Measurements from ENCODE around the gene SLC25A18. TPM values are rescaled to one million over a fixed set of nuclear protein-coding genes. Genes with fewer than 3 reads are reported as not detected.
"Not testable (repeated sequence)": the region's sequence is repeated elsewhere in the genome, so short reads cannot be mapped to it uniquely, and the experiment has no call there.

SLC25A18 gene
- total RNA-seq, 2 donors from 2014 or later: 1.6 to 3.6 TPM

DNA sequence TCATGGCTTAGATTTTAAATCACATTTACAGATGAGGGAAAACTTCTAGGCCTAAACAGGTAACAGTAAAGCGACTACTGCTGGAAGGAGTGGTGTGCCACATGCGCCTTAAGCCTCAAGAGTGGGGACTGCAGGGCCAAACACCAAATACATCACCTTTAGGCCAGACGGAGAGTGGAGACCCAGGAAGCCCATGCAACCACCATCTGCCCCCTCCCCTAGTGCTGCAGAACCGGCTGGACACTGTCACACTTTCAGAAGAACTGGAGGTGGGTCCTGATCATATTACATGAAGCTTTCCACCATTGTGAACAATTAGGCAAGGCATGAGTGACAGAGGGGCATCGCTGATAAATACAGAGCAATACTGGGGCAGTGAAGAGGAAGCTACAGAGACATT is 28.9 kb downstream of the SLC25A18 start:
- DNase-seq: no peak
- ATAC-seq: no peak
- intact Hi-C loops (cut with DNase I): no loop called here

DNA sequence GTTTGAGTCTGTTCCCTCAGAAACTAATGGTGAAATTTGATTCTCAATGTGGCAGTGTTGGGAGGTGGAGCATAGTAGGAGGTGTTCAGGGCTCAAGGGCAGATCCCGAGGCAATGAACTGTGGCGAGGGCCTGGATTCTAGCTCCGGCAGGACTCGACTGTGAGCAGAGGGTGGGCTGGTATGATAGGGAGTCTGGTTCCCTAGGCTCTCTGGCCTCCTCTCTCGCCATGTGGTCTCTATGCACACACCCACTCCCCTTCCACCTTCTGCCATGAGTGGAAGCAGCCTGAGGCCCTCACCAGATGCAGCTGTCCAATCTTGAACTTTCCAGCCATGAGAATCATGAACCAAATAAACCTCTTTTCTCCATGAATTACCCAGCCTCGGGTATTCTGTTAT is 32.9 kb downstream of the SLC25A18 start:
- ATAC-seq (no peak), DNase-seq (no peak)
- intact Hi-C loops (cut with DNase I): no loop called here

- no peak for DNase-seq
- intact Hi-C loops (cut with DNase I): no loop called here
- ATAC-seq: no peak
Observed at GRCh38 chr22:17597217-17597616, 33.9 kb downstream of the SLC25A18 start.

GRCh38 chr22:17598318-17598717 is 35.0 kb downstream of the SLC25A18 start:
- DNase-seq: no peak
- no peak for ATAC-seq
- intact Hi-C loops (cut with DNase I): no loop called here

- DNase-seq (no peak), ATAC-seq (no peak)
- intact Hi-C loops (cut with DNase I): no loop called here
Observed at GRCh38 chr22:17601031-17601430, 37.7 kb downstream of the SLC25A18 start.

GRCh38 chr22:17603668-17604067 is 40.4 kb downstream of the SLC25A18 start:
- intact Hi-C loops (cut with DNase I): no loop called here
- DNase-seq: no peak
- no peak for ATAC-seq

DNA sequence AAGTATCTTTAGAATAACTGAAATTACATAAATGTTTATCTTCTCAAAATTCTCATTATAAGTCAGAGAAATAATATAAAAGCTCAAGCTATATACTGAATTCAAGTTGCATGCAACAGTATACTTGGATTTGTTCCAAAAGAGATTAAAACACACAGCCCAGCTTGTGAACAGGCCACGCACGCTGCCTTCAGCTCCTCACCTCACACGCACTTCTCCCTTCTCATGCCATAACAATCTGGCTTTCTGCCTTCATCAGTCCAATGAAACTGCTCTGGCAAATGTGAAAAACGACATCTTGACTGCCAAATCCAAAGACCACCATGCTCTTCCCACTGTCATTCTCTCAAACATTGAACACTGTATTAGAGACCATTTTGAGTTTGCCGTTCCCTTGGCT is 43.2 kb downstream of the SLC25A18 start:
- peak; percentile 67 to 82 for ATAC-seq
- no peak for DNase-seq
- intact Hi-C loops (cut with DNase I): no loop called here

GRCh38 chr22:17607891-17608521 is 44.7 kb downstream of the SLC25A18 start:
- ATAC-seq (peak in 1 of 2 donors; percentile 55), DNase-seq (no peak)
- intact Hi-C loops (cut with DNase I): no loop called here

GRCh38 chr22:17612057-17612456 is 48.8 kb downstream of the SLC25A18 start:
- DNase-seq (no peak), ATAC-seq (no peak)
- intact Hi-C loops (cut with DNase I): no loop called here

DNA sequence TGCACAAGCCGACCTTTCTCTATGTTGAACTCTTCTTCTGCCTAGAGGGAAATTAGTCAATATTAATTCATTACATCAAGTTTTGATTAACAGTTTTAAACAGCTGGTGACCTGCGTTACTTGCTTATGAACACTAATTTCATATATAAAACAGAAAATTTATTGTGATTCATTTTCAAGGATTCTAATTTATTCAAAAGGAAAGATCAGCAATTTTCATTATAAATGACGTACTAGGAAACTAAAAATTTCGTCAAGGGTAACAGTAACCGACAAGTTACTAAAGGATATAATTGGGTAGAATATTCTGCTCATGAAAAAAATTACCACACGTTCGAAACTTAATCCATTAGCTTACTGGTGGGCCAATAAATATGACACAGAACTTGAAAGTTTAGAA is 50.0 kb downstream of the SLC25A18 start:
- ATAC-seq (no peak), DNase-seq (no peak)
- intact Hi-C loops (cut with DNase I): no loop called here

DNA sequence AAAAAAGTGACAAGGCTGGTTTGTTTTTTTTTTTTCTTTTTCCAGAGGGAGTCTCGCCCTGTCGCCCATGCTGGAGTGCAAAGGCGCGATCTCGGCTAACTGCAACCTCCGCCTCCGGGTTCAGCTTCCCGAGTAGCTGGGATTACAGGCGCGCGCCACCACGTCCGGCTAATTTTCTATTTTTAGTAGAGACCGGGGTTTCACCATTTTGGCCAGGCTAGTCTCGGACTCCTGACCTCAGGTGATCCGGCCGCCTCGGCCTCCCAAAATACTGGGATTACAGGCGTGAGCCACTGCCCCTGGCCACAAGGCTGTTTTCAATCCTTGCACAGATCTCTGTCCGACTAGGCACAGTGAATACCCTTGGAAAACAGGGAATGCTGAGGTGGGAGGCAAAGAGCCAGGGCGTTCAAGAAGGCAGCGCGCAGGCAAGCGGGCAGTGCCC is 64.7 kb downstream of the SLC25A18 start:
- intact Hi-C loops (cut with DNase I): no loop called here
- DNase-seq (no peak), ATAC-seq (no peak)

GRCh38 chr22:17628406-17629172 is 65.3 kb downstream of the SLC25A18 start, which contains the start of gene ATP6V1E1:
Gene ATP6V1E1, minus strand, starts transcription at chr22:17628749. Its CDS starts 114 bp downstream, at chr22:17628635.
- ATAC-seq (peak; percentile 100), DNase-seq (peak; percentile 96)
- intact Hi-C loops (cut with DNase I): no loop called here

DNA sequence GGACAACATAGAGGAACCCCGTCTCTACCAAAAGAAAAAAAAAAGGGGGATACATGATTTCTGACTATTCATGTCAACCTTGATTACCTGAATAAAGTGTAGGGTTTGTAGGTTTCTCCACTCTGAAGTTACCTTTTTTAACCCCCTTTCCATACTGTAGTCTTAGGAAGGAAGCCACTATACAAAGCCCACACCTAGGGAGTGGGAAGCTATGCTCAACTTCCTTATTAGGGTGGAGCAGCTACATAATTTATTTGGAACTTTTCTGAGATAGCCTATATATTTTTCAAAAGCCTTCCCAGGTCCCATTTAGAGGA is 65.8 kb downstream of the SLC25A18 start:
- intact Hi-C loops (cut with DNase I): no loop called here
- ATAC-seq: no peak

DNA sequence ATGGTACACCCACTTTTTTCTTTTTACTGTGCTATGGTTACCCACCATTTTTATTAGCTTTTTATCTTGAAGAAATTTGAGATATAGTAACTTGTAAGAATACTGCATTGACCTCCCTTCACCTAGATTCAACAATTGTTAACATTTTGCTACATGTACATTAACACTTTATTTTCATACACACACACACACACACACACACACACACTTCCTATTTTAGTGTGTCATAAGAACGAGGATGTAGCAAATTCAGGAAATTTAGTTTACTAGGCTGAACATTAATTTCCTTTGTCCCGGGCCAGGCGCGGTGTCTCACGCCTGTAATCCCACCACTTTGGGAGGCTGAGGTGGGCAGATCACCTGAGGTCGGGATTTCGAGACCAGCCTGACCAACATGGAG is 66.3 kb downstream of the SLC25A18 start:
- intact Hi-C loops (cut with DNase I): no loop called here
- DNase-seq (no peak), ATAC-seq (no peak)

More for the DNA sequence above, 65.8 kb downstream of the SLC25A18 start:
- no peak for DNase-seq

DNA sequence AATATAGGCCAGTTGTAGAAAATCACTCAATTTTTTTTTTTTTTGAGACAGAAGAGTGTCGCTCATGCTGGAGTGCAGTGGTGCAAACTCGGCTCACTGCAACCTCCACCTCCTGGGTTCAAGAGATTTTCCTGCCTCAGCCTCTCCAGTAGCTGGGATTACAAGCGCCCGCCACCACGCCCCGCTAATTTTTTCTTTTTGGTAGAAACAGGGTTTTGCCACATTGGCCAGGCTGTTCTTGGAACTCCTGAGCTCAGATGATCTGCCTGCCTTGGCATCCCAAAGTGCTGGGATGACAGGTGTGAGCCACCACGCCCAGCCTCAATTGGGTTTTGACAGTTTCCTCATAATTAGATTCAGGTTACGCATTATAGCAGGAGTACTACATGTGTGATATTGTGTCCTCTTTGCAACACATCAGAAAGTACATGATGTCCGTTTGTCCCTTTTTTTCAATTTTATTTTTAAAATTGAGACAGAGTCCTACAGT is 67.8 kb downstream of the SLC25A18 start:
- DNase-seq: no peak
- intact Hi-C loops (cut with DNase I): no loop called here

DNA sequence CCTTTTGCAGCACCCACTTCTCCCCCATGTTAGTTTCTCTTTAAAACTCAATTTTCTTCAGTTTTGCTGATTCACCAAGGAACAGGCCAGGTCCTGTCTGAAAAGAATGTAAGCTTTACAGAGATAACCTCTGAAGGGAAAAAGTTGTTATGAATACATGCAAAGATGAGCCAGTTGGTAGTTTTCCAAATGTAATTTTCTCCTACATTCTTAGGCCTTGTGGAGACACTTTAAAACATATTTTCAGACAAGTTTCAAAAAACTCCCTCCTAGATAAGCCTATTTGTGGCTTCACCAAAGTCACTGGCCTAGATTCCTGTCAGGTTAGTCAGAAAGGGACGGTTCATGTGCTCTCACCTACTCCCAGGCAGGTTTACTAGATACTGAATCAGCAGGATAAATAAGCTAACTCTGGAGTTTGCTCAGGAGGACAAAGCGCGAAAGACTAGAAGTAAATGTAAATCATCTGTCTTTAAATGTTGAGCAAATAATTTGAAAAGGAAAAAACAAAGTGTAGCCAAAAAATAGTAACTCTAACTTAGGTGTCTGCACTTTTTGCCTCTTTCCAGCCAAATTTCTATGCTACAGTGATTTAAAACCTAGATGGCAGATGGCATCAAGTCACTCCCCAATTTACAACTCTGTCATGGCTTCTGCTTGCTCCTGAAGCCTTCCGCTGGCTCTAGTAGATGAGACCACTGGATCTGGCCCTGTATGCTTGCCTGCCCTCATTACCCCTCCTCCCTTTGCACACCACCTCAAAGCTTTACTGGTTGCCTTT is 70.1 kb downstream of the SLC25A18 start:
- DNase-seq (no peak), ATAC-seq (peak in 1 of 2 donors; percentile 20)
- intact Hi-C loops (cut with DNase I): no loop called here

More for the DNA sequence above, 67.8 kb downstream of the SLC25A18 start:
- no peak for ATAC-seq

GRCh38 chr22:17633998-17634323 is 70.7 kb downstream of the SLC25A18 start:
- no peak for ATAC-seq
- DNase-seq: no peak
- intact Hi-C loops (cut with DNase I): no loop called here

GRCh38 chr22:17634696-17635095 is 71.4 kb downstream of the SLC25A18 start:
- no peak for DNase-seq
- intact Hi-C loops (cut with DNase I): loop anchor here in 1 of 2 donors (5.0 kb wide), 1 partner anchor 67 kb away; no protein-coding TSS in a partner anchor
- ATAC-seq: no peak

- intact Hi-C loops (cut with DNase I): loop anchor here in 1 of 2 donors (5.0 kb wide), 1 partner anchor 70 kb away; no protein-coding TSS in a partner anchor
- not testable (repeated sequence) for DNase-seq, ATAC-seq
Observed at GRCh38 chr22:17636850-17637249, 73.6 kb downstream of the SLC25A18 start.
